C4-2B (cell line): ENCODE measurements around the gene HOXD8.

ENCODE experiments used
- CTCF ChIP-seq: fragments of 450-650 bp; conservative IDR thresholded peaks from 2 replicates; pipeline ENCODE4 v1.5.1; 2017; ENCODE audit warnings: mild to moderate bottlenecking
- ZFX ChIP-seq: fragments of 450-650 bp; IDR thresholded peaks from 2 replicates; pipeline ENCODE4 v1.6.1; 2017

- no peak for TF ChIP-seq CTCF
- TF ChIP-seq ZFX: no peak
Observed at GRCh38 chr2:176102309-176102866, 27.1 kb upstream of the HOXD8 start.
